HepG2 (cell line): ENCODE results near the gene ACTR6. TPM values are rescaled to one million over a fixed set of nuclear protein-coding genes. Genes with fewer than 3 reads are reported as not detected.
"Not testable (repeated sequence)": the region's sequence is repeated elsewhere in the genome, so short reads cannot be mapped to it uniquely, and the experiment has no call there.

Source experiments
- ATAC-seq: fragments of 200-7000 bp; cut with Tn5 transposase; 3 replicates; pipeline ENCODE4 v1.9.1; 2020; ENCODE audit warnings: mild to moderate bottlenecking, moderate library complexity
- BruUV-seq: library from RNA; stranded (reverse); fragments of 400-500 nt; replicated peaks from 2 replicates; lab custom pipeline; 2021; lab: Mats Ljungman, UMichigan
- CTCF ChIA-PET: fragments of 300-600 bp; formaldehyde crosslinking; extraction: SDS; loops from one replicate; lab custom pipeline; 2021; ENCODE audit warnings: low total read pairs, inconsistent platforms, low intra/inter-chr PET ratio; lab: Yijun Ruan, JAX
- POLR2A ChIA-PET: fragments of 350-600 bp; sonication (Branson Sonifier 250); formaldehyde crosslinking; loops from one replicate; lab custom pipeline; 2020; ENCODE audit warnings: antibody characterized with exemption, inconsistent platforms; lab: Yijun Ruan, JAX
- DNase-seq: peaks from one replicate; pipeline ENCODE4 v3.0.0-alpha.2; 2015; ENCODE audit warnings: low spot score
- FAIRE-seq: peaks from 3 replicates; lab custom pipeline; 2011; peaks lifted over from hg19 to GRCh38; lab: Jason Lieb, UNC
- H2AFZ ChIP-seq: one replicate; pipeline ENCODE4 v1.6.1; 2011; ENCODE audit warnings: low read length, inconsistent platforms
- H3K27ac ChIP-seq: fragments of 300-600 bp; 3 replicates; pipeline ENCODE4 v1.8.0; 2011; ENCODE audit warnings: mixed run types, mild to moderate bottlenecking, mixed read lengths, low read length, inconsistent platforms; ENCODE audit not compliant: insufficient read depth; ENCODE audit errors: extremely low read length
- H3K27me3 ChIP-seq, 2 experiments: fragments of 200-600 bp in 1 of 2; 2 replicates in 1 of 2; 3 replicates in 1 of 2; pipeline versions ENCODE4 v1.6.0 to v1.8.0; 2011; ENCODE audit warnings: low read length in 2 of 2, mild to moderate bottlenecking in 2 of 2, moderate library complexity in 2 of 2, inconsistent platforms in 1 of 2; ENCODE audit not compliant: insufficient read depth in 2 of 2, control insufficient read depth in 1 of 2
- H3K36me3 ChIP-seq, 2 experiments: fragments of 200-600 bp in 1 of 2; replicated peaks in 1 of 2; 2 replicates in 1 of 2; 3 replicates in 1 of 2; pipeline versions ENCODE4 v1.5.1 to v1.8.0; 2011; ENCODE audit warnings: low read length in 2 of 2, inconsistent platforms in 1 of 2; ENCODE audit not compliant: insufficient read depth in 2 of 2, control insufficient read depth in 1 of 2
- H3K4me1 ChIP-seq: 2 replicates; pipeline ENCODE4 v1.5.1; 2012; ENCODE audit warnings: low read length, inconsistent platforms; ENCODE audit not compliant: insufficient read depth
- H3K4me2 ChIP-seq: 2 replicates; pipeline ENCODE4 v1.6.0; 2011; ENCODE audit warnings: low read depth, low read length, inconsistent platforms
- H3K4me3 ChIP-seq, 3 experiments: fragments of 200-600 bp in 1 of 3; sonication (generic), shearing (Covaris generic) in 1 of 3; replicated peaks in 1 of 3; 2 replicates each; pipeline ENCODE4 v1.5.1; 2011 to 2016; ENCODE audit warnings: low read length in 3 of 3, inconsistent platforms in 2 of 3, low read depth in 2 of 3, mild to moderate bottlenecking in 2 of 3, control low read depth in 1 of 3, mixed read lengths in 1 of 3; ENCODE audit not compliant: insufficient read depth in 1 of 3
- H3K79me2 ChIP-seq: one replicate; pipeline ENCODE4 v1.6.1; 2011; ENCODE audit warnings: low read length, inconsistent platforms; ENCODE audit not compliant: insufficient read depth
- H3K9ac ChIP-seq: 2 replicates; pipeline ENCODE4 v1.6.0; 2011; ENCODE audit warnings: mild to moderate bottlenecking, low read depth, low read length, inconsistent platforms; ENCODE audit not compliant: insufficient read depth
- H3K9me3 ChIP-seq: 2 replicates; pipeline ENCODE4 v1.5.1; 2012; ENCODE audit warnings: mild to moderate bottlenecking, low read length
- H4K20me1 ChIP-seq: 2 replicates; pipeline ENCODE4 v1.6.0; 2011; ENCODE audit warnings: inconsistent platforms, mild to moderate bottlenecking, low read length, moderate library complexity; ENCODE audit not compliant: insufficient read depth
- ADNP ChIP-seq: sonication (generic); formaldehyde crosslinking; IDR thresholded peaks from 2 replicates; pipeline ENCODE4 v1.4.0; 2020; ENCODE audit warnings: missing genetic modification reagents
- FOSL2 ChIP-seq: sonication (generic); formaldehyde crosslinking; IDR thresholded peaks from 2 replicates; pipeline ENCODE4 v1.4.0; 2020; ENCODE audit warnings: missing genetic modification reagents
- GFI1 ChIP-seq: sonication (generic); formaldehyde crosslinking; IDR thresholded peaks from 2 replicates; pipeline ENCODE4 v1.5.0; 2020; ENCODE audit warnings: missing genetic modification reagents, mild to moderate bottlenecking, borderline replicate concordance
- HOXA3 ChIP-seq: sonication (generic); formaldehyde crosslinking; IDR thresholded peaks from 2 replicates; pipeline ENCODE4 v1.5.0; 2020; ENCODE audit warnings: missing genetic modification reagents
- MAFG ChIP-seq: sonication (generic); formaldehyde crosslinking; IDR thresholded peaks from 2 replicates; pipeline ENCODE4 v1.5.1; 2020; ENCODE audit warnings: mild to moderate bottlenecking, missing genetic modification reagents
- MYPOP ChIP-seq: sonication (generic); formaldehyde crosslinking; IDR thresholded peaks from 2 replicates; pipeline ENCODE4 v1.8.1; 2023; ENCODE audit warnings: mild to moderate bottlenecking, moderate library complexity, missing genetic modification reagents
- NFYC ChIP-seq: IDR thresholded peaks from 2 replicates; pipeline ENCODE4 v1.6.1; 2016; ENCODE audit warnings: missing genetic modification reagents, missing compliant biosample characterization
- TEF ChIP-seq: sonication (generic); formaldehyde crosslinking; IDR thresholded peaks from 2 replicates; pipeline ENCODE4 v1.5.0; 2020; ENCODE audit warnings: missing genetic modification reagents
- ZFX ChIP-seq: sonication (generic); formaldehyde crosslinking; IDR thresholded peaks from 2 replicates; pipeline ENCODE4 v1.4.0; 2020; ENCODE audit warnings: mild to moderate bottlenecking, low read depth, missing genetic modification reagents, moderate library complexity
- ZNF362 ChIP-seq: sonication (generic); formaldehyde crosslinking; IDR thresholded peaks from 2 replicates; pipeline ENCODE4 v1.4.0; 2020; ENCODE audit warnings: missing genetic modification reagents, mild to moderate bottlenecking, borderline replicate concordance
- ZNF576 ChIP-seq: sonication (generic); formaldehyde crosslinking; IDR thresholded peaks from 2 replicates; pipeline ENCODE4 v1.4.0; 2020; ENCODE audit warnings: mild to moderate bottlenecking, missing genetic modification reagents
- ZNF781 ChIP-seq: sonication (generic); formaldehyde crosslinking; IDR thresholded peaks from 2 replicates; pipeline ENCODE4 v1.5.1; 2020; ENCODE audit warnings: borderline replicate concordance, mild to moderate bottlenecking, missing genetic modification reagents; ENCODE audit errors: not compliant biosample characterization
- WGBS: methylation state at CpG from one replicate; pipeline ENCODE4 v1.1.6; 2017; ENCODE audit warnings: low lambda C conversion rate; 5-methylcytosine and 5-hydroxymethylcytosine counted together
- in situ Hi-C: cut with HindIII; loops from 2 replicates; pipeline ENCODE4 v1.10.0; 2017; ENCODE audit warnings: low pct_unique_long_range_greater_than_20kb; ENCODE audit not compliant: extremely low pct_ligation_motif_present
- intact Hi-C: fragments of 100-400 bp; cut with micrococcal nuclease; formaldehyde crosslinking; loops from one replicate; pipeline ENCODE4 v1.10.0; 2022; ENCODE audit not compliant: unreplicated experiment
- polyA plus RNA-seq, 8 experiments: library from polyadenylated mRNA; depleted of rRNA in 3 of 8; stranded (reverse) in 7 of 8; unstranded in 1 of 8; fragments of >200 nt; fragmentation: Illumina TruSeq in 4 of 8; extraction: Trizol in 4 of 8; gene quantifications; 2 replicates each; pipeline versions ENCODE4 v1.2.1 to v1.2.3, GENCODE V29; 2011 to 2016; ENCODE audit warnings: low read depth in 4 of 8, missing spikeins in 1 of 8, mixed read lengths in 1 of 8; ENCODE audit not compliant: insufficient read depth in 1 of 8
- total RNA-seq, 5 experiments: library from RNA; depleted of rRNA; stranded (reverse); fragments of >200 nt; fragmentation: Illumina TruSeq; extraction: Trizol; gene quantifications; 2 replicates each; pipeline ENCODE4 v1.2.3, GENCODE V29; 2016; ENCODE audit warnings: low read depth in 1 of 5

ACTR6 gene
- total and polyA plus RNA-seq, 2 of the 13 experiments (the other 11 are each of a cell fraction or from before 2014, with no cell fraction given) = 12.9 to 22.4 TPM

- H3K4me2 ChIP-seq, DNase-seq, CTCF ChIA-PET, POLR2A ChIA-PET, H4K20me1 ChIP-seq, intact Hi-C loops: not testable (repeated sequence)
- H3K4me1 ChIP-seq = peaks cover 22% of the 10 kb centered on the region
- 98% methylated on average over 11 of the region's 11 CpGs for WGBS
- 0 out of 2 replicates have a peak, but pooled peaks have one; percentile 13 for TF ChIP-seq NFYC (CRISPR knock-in tag)
- TF ChIP-seq, all 625 proteins: peak for 1; not testable (repeated sequence) for 624
- FAIRE-seq, H3K27ac ChIP-seq, H3K4me3 ChIP-seq, H3K79me2 ChIP-seq, H3K9me3 ChIP-seq, H3K9ac ChIP-seq, in situ Hi-C loops, H3K27me3 ChIP-seq, H2AFZ ChIP-seq, BruUV-seq, ATAC-seq: not testable (repeated sequence)
- H3K36me3 ChIP-seq = peaks cover 3 to 26% of the 10 kb centered on the region in 2 experiments; a peak in 4 of 5 replicates
Measured at GRCh38 chr12:100188888-100189635, 11.6 kb upstream of the ACTR6 start.

GRCh38 chr12:100189636-100190394 lies 10.8 kb upstream of the ACTR6 start:
- ChIA-PET POLR2A (no interaction called here), CTCF (no interaction called here)
- intact Hi-C loops = no loop called here
- in situ Hi-C loops = no loop called here
- Histone ChIP-seq H3K4me3 (no peak overlapping the region), H3K4me2 (no peak overlapping the region), H3K36me3 (peaks cover 3 to 28% of the 10 kb centered on the region in 2 experiments; a peak in 4 of 5 replicates), H4K20me1 (no peaks in the 10 kb centered on the region), H3K27me3 (no peaks in the 10 kb centered on the region), H3K79me2 (no peaks in the 10 kb centered on the region), H3K9me3 (no peaks in the 10 kb centered on the region), H2AFZ (no peak overlapping the region), H3K27ac (no peak overlapping the region), H3K9ac (no peak overlapping the region), H3K4me1 (peaks cover 14% of the 10 kb centered on the region)
- DNase-seq (no peak), FAIRE-seq (no peak), ATAC-seq (peak; percentile 38; the same call in 2 of the 3 replicates)
- BruUV-seq = no TSS peak
- WGBS = 97% methylated on average over 7 of the region's 13 CpGs
- no peak for TF ChIP-seq MYPOP (CRISPR knock-in tag)
- TF ChIP-seq ZNF576 (CRISPR knock-in tag) = no peak
- 0 out of 2 replicates have a peak, but pooled peaks have one; percentile 14 for TF ChIP-seq FOSL2 (CRISPR knock-in tag)
- TF ChIP-seq HOXA3 (CRISPR knock-in tag) = no peak
- TF ChIP-seq TEF (CRISPR knock-in tag) = peak; percentile 26; the same call in 1 of the 2 replicates
- TF ChIP-seq GFI1 = 0 out of 2 replicates have a peak, but pooled peaks have one; percentile 40
- TF ChIP-seq ZNF362 (CRISPR knock-in tag) = no peak
- TF ChIP-seq MAFG = 0 out of 2 replicates have a peak, but pooled peaks have one; percentile 15
- no peak for TF ChIP-seq ADNP
- TF ChIP-seq ZNF781 (CRISPR knock-in tag) = no peak
- peak; percentile 21; the same call in 1 of the 2 replicates for TF ChIP-seq ZFX (CRISPR knock-in tag)
